GM18526 (cell line): ENCODE measurements around the gene USP37.

Experiments
- POLR2A ChIP-seq: IDR thresholded peaks from 3 replicates; pipeline ENCODE4 v1.6.1; 2011; ENCODE audit not compliant: insufficient read length; ENCODE audit errors: extremely low read depth

USP37 gene

DNA sequence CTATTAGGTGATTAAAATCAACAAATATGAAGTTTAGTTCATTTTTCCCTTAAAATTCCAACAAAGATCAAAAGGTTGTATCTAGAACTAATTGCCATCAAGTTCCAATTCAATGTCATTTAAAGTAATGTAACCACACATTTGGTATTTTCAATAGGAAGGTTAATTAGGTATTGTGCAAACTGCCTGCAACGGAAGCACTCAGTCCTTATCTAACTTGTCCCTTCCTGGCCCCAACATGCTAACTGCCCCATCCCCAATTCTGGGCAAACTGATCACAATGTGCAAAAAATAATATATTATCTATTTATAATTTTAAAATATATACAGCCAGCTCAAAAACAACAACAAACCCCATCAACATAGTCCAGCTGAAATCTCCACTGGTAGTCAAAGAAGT is 116.1 kb downstream of the USP37 start:
- TF ChIP-seq POLR2A, result no peak

DNA sequence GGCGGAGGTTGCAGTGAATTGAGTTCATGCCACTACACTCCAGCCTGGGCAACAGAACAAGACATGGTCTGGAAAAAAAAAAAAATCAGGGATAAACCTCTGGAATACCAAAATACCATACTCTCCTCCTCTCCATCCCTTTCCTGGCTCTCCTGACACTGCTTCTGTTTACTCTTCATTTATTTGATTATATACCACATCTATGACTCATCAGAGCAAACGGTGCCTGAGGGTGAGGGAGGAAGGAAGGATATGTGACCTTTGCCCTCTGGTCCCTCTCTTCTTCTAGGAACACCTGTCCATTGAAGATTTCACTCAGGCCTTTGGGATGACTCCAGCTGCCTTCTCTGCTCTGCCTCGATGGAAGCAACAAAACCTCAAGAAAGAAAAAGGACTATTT is 119.2 kb downstream of the USP37 start:
- TF ChIP-seq POLR2A, result no peak

DNA sequence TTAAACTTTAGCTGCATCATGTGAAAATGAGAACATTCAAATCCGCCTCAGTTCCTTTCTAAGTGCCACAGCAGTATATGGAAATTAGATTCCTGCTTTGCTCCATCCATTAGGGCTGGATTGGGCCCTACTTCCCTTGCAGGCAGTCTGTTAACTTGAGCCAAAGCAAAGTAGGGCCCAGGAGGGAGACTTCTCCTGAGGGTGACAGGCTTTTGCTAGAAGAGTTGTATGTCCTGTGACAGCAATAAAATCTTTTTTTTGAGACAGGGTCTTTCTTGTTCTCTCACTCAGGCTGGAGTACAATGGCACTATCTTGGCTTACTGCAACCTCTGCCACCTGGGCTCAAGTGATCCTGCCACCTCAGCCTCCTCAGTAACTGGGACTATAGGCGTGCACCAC is 121.1 kb downstream of the USP37 start:
- no peak for TF ChIP-seq POLR2A

DNA sequence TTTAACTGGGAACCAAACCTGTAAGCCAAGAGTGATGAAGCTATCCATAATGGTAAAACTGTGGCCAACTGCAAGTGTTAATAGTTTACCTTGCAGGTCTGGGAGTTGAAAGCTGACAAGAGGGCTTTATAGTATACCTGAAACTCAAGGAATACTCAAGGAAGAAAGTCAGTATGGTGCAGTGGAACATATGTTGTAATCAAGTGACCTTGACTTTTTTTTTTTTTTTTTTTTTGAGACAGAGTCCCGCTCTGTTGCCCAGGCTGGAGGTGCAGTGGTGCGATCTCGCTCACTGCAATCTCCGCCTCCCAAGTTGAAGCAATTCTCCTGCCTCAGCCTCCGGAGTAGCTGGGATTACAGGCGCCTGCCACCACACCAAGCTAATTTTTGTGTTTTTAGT is 121.6 kb downstream of the USP37 start:
- no peak for TF ChIP-seq POLR2A

DNA sequence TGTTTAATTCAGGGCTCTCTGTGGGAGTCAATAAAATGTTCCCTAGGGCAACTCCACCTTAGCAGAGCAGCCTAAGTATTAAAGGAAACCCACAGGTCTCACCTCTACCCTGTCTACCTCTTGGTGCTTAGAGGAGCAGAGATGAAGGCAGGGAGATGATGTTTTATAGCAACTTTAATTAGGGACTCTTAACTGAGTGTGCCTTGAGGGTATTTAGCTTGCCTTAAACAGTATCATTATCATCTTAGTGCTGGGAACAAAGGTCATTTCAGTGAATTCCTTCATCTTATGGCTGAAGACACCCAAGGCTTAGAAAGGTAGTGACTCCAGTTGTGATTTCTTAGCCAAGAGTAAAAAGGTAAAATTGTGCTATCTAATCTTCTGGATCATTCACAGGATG is 122.5 kb downstream of the USP37 start:
- TF ChIP-seq POLR2A, result no peak

DNA sequence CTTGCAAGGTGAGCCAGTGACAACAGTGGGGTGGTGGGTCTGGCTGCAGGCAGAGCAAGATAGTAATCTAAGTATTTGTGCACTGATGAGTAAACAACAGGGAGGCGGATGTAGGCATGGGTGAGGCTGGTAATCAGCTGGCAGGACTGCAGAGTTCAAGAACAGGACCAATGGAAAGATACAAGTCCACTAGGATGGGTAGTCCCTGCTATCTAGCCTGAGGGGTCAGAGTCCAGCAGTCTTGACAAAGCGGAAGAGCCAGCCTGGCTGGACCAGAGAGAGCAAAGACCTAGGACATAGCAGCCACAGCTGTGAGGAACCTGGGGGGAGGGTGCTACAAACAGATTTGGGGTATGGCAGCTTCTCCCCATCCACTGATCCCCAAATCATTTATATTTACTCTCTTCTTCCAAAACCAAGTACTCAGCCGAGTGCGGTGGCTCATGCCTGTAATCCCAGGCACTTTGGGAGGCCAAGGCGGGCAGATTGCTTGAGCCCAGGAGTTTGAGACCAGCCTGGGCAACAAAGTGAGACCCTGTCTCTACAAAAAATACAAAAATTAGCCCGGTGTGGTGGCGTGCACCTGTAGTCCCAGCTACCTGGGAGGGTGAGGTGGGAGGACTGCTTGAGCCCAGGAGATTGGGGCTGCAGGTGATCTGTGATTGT is 123.3 kb downstream of the USP37 start:
- no peak for TF ChIP-seq POLR2A

DNA sequence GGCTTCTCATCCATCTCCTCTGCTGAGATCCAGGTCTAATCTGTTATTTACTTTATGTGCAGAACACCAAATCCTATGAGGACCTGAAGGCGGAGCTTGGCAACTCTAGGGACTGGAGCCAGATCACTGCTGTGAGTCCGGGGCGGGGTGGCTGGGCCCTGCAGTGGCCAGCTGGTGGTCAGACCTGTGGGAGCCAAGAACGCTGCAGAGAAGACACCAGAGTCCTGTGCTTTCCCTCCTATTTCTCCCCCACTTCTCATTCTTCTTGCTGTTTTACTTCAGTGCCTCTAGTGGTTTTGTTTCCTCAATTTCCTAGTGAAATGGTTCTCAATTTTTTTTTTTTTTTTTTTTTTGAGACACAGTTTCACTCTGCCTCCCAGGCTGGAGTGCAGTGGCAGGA is 129.6 kb downstream of the USP37 start:
- TF ChIP-seq POLR2A, result no peak

DNA sequence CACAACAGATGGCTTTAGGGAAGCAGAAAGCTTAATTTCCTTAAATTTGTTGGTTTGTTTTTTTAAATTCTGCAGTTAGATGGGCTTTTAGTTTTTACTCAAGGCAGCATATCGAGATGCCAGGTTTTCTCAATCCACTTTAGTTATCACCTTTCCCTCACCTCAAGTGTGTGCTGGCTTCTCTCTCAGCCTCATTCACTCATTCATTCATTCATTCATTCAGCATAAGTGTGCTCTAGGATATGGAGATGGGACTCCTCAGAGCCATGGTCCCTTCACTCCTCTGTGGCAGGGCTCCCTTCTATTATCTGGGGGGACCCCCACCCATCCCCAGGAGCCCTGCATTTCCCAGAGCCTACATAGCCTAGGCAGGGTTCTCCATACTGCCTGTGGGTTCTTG is 130.2 kb downstream of the USP37 start:
- TF ChIP-seq POLR2A, result no peak

DNA sequence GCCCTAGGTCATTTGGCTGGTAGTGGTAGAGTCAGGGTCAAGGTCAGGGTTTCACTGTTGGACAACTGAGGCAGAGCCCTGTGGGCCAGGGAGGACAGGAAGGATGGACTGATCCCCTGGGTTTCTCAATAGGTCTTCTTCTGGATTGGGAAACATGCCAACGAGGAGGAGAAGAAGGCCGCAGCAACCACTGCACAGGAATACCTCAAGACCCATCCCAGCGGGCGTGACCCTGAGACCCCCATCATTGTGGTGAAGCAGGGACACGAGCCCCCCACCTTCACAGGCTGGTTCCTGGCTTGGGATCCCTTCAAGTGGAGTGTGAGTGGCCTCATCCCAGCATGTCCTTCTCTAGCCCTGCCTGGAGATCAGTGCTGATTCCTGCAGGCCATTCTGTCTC is 131.2 kb downstream of the USP37 start:
- TF ChIP-seq POLR2A, result no peak

DNA sequence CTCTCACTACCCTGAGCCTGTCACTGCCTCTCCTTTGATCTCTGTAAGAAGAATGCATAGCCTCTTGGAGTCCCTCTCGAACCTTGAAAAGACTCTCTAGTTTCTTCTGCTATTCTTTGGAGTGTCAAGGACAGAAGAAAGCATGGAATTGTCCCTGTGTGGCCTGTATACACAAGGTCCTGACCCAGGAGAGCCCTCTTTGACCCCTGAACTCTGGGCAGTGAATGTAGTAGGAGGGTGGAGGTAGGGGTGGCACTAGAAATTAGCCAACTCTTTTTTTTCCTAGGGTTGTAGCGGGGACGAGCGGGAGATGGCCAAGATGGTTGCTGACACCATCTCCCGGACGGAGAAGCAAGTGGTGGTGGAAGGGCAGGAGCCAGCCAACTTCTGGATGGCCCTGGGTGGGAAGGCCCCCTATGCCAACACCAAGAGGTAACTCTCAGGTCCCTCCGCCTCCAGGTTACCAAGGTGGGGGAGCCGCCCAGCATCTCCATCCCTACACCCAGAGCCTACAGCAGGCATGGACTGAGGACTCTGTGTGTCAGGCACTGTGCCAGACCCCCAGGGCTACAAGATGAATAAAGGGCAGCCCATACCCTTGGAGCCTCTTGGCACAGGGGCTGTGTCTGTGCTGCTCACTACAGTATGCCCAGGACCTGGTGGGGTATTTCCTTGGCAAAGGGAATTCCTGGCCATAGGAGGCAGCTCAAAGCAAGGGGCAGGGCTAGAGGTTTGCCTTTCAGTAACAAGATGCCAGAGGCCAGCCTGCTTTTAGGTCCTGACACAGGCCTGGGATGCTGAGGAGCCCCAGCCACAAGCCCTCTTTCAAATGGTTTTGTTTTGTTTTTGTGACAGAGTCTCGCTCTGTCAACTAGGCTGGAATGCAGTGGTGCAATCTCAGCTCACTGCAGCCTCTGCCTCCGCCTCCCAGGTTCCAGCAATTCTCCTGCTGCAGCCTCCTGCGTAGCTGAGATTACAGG is 132.9 kb downstream of the USP37 start:
- no peak for TF ChIP-seq POLR2A

DNA sequence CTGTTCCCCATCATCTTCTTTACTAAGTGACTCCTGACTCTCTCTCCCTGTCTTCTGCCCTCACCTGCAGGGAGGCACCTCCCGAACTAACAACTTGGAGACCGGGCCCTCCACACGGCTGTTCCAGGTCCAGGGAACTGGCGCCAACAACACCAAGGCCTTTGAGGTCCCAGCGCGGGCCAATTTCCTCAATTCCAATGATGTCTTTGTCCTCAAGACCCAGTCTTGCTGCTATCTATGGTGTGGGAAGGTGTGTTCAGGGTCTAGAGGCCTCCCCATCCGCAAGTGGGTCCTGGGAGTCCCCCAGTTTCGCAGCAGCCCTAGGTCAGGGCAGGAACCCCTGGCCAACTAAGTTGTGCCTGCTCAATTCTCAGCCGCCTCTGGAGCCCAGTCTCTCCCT is 133.7 kb downstream of the USP37 start:
- TF ChIP-seq POLR2A, result no peak

DNA sequence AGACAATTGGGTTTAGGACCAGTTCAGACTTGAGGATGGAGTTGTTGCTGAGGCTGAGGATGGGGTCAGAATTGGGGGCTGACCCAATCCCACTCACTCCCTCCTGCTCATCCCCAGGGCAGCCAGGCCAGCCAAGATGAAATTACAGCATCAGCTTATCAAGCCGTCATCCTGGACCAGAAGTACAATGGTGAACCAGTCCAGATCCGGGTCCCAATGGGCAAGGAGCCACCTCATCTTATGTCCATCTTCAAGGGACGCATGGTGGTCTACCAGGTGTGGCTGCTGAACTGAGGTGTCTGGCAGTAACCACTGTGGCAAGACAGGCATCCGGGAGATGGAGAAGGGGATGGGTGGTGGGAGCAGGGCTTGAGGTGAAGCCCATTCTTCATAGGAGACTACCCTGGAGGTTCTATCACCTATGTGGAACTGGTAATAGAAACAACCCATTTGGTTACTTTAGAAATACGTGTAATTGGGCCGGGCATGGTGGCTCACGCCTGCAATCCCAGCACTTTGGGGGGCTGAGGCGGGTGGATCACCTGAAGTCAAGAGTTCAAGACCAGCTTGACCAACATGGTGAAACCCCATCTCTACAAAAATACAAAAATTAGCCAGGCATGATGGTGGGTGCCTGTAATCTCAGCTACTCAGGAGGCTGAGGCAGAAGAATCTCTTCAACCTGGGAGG is 135.3 kb downstream of the USP37 start:
- TF ChIP-seq POLR2A, result no peak

DNA sequence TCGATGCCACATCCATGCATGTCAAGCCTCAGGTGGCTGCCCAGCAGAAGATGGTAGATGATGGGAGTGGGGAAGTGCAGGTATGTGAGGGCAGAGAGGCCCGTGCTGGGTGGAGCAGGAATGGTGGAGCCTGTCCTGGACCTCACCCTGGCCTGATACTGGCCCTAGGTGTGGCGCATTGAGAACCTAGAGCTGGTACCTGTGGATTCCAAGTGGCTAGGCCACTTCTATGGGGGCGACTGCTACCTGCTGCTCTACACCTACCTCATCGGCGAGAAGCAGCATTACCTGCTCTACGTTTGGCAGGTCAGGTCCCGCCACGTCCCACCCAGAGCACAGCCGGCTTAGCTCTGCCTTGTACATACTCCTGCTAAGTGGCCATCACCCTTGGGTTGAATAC is 136.3 kb downstream of the USP37 start:
- no peak for TF ChIP-seq POLR2A

DNA sequence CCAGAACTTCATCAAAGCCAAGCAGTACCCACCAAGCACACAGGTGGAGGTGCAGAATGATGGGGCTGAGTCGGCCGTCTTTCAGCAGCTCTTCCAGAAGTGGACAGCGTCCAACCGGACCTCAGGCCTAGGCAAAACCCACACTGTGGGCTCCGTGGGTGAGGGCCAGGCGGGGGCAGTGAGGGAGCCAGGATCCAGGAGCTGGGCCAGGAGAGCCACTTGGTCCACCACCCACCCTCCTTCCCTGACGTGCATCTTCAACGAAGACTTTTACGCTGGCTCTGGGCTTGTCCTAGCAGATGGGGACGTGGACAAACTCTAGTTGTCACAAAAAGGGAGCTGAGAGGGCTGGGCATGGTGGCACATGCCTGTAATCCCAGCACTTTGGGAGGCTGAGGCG is 137.4 kb downstream of the USP37 start:
- TF ChIP-seq POLR2A, result no peak

DNA sequence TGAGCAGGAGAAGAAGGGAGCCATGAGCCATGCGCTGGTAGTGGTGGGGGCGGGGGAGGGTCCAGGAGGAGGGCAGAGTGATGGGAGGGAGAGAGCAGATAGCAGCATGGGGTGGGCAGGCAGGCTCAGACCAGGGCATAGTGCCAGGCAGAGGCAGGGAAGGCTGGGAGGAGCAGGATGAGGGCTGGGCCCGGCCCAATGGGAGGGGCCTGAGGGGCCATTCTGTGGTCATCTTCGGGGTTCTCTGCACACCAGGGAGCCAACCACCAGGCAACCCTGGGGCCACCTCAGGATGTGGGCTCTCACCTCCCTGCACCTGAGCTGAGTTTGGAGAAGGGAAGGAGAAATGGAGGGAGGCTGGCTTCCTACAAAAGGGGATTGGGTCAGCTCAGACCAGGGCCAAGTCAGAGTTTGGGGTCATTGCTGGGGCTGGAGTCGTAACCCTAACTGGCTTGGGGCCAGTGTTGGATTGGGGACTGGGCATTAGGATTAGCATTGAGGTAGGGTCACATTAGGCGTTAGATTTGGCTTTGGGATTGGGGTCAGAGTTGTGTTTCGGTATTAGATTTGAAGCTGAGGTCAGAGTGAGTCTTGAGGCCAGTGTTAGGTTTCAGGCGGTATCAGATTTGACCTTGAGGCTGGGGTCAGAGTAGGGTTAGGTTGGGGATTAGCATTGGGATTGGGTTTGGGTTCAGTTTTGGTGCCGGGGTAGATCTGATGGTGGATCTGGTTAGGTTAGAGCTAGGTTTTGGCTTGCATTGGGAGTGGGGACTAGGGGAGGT is 138.0 kb downstream of the USP37 start:
- no peak for TF ChIP-seq POLR2A
